Activated T-helper 17 cell treated with anti-CD3 and anti-CD28 coated beads, Interleukin-2, amount 50 U/mL, for 72 hours (primary cell): ENCODE data around the gene UGT1A5. TPM values are rescaled to one million over a fixed set of nuclear protein-coding genes. Genes with fewer than 3 reads are reported as not detected.
"Not testable (repeated sequence)": the region's sequence is repeated elsewhere in the genome, so short reads cannot be mapped to it uniquely, and the experiment has no call there.

Experiments
- ATAC-seq: fragments of 150-1000 bp; cut with Tn5 transposase; replicated peaks from 2 replicates; pipeline ENCODE4 v1.10.0; 2021; ENCODE audit warnings: mild to moderate bottlenecking, moderate library complexity
- H3K27ac Mint-ChIP-seq: one replicate; pipeline ENCODE4 v1.8.0; 2022; ENCODE audit warnings: mixed read lengths
- H3K27me3 Mint-ChIP-seq: one replicate; pipeline ENCODE4 v1.8.0; 2022; ENCODE audit warnings: mixed read lengths
- H3K36me3 Mint-ChIP-seq: one replicate; pipeline ENCODE4 v1.8.0; 2022; ENCODE audit warnings: low read depth, mild to moderate bottlenecking, mixed read lengths
- H3K4me1 Mint-ChIP-seq: one replicate; pipeline ENCODE4 v1.8.0; 2022; ENCODE audit warnings: mixed read lengths
- H3K4me3 Mint-ChIP-seq: one replicate; pipeline ENCODE4 v1.8.0; 2022; ENCODE audit warnings: mild to moderate bottlenecking, mixed read lengths
- H3K9me3 Mint-ChIP-seq: one replicate; pipeline ENCODE4 v1.8.0; 2022; ENCODE audit warnings: mixed read lengths
- total RNA-seq, 2 donors: library from RNA; stranded (reverse); gene quantifications; one replicate each; pipeline ENCODE4 v1.2.3, GENCODE V29; 2022

The UGT1A5 gene
- total RNA-seq, 2 donors from 2014 or later = not detected

- ATAC-seq = no peak
- no peak overlapping the region for H3K27ac Mint-ChIP-seq
- H3K4me1 Mint-ChIP-seq = no peaks in the 10 kb centered on the region
- no peak overlapping the region for H3K4me3 Mint-ChIP-seq
- no peaks in the 10 kb centered on the region for H3K9me3 Mint-ChIP-seq
- no peaks in the 10 kb centered on the region for H3K36me3 Mint-ChIP-seq
- H3K27me3 Mint-ChIP-seq = peaks cover 7% of the 10 kb centered on the region
Observed at GRCh38 chr2:233688341-233688740, 24.4 kb upstream of the UGT1A5 start.

GRCh38 chr2:233689031-233689430 is 23.7 kb upstream of the UGT1A5 start:
- Mint-ChIP-seq H3K27ac (no peak overlapping the region), H3K9me3 (no peaks in the 10 kb centered on the region), H3K36me3 (no peaks in the 10 kb centered on the region), H3K4me3 (no peak overlapping the region), H3K4me1 (no peaks in the 10 kb centered on the region), H3K27me3 (peaks cover 7% of the 10 kb centered on the region)
- ATAC-seq = no peak

- Mint-ChIP-seq H3K27ac (no peak overlapping the region), H3K27me3 (peaks cover 7% of the 10 kb centered on the region), H3K4me3 (no peak overlapping the region), H3K4me1 (no peaks in the 10 kb centered on the region), H3K9me3 (no peaks in the 10 kb centered on the region), H3K36me3 (no peaks in the 10 kb centered on the region)
- ATAC-seq = no peak
Observed at GRCh38 chr2:233689501-233689900, 23.2 kb upstream of the UGT1A5 start.

- no peak overlapping the region for H3K27ac Mint-ChIP-seq
- ATAC-seq = no peak
- H3K4me1 Mint-ChIP-seq = no peaks in the 10 kb centered on the region
- H3K36me3 Mint-ChIP-seq = no peaks in the 10 kb centered on the region
- no peaks in the 10 kb centered on the region for H3K9me3 Mint-ChIP-seq
- no peak overlapping the region for H3K4me3 Mint-ChIP-seq
- H3K27me3 Mint-ChIP-seq = peaks cover 9% of the 10 kb centered on the region
Observed at GRCh38 chr2:233690444-233690843, 22.3 kb upstream of the UGT1A5 start.

- Mint-ChIP-seq H3K36me3 (no peaks in the 10 kb centered on the region), H3K4me3 (no peak overlapping the region), H3K4me1 (no peaks in the 10 kb centered on the region), H3K27me3 (peaks cover 12% of the 10 kb centered on the region), H3K27ac (no peak overlapping the region), H3K9me3 (no peaks in the 10 kb centered on the region)
- ATAC-seq = no peak
Observed at GRCh38 chr2:233691443-233692433, 21.0 kb upstream of the UGT1A5 start.

- no peaks in the 10 kb centered on the region for H3K36me3 Mint-ChIP-seq
Observed at GRCh38 chr2:233692648-233693047, 20.1 kb upstream of the UGT1A5 start, which contains the start of gene UGT1A6. UGT1A6 (plus strand) TSS chr2:233692890; CDS start chr2:233693005, 115 bp downstream.

GRCh38 chr2:233693963-233694362 is 18.7 kb upstream of the UGT1A5 start:
- Mint-ChIP-seq H3K4me1 (no peaks in the 10 kb centered on the region), H3K27me3 (peaks cover 18% of the 10 kb centered on the region), H3K36me3 (no peaks in the 10 kb centered on the region), H3K27ac (no peak overlapping the region), H3K9me3 (no peaks in the 10 kb centered on the region), H3K4me3 (no peak overlapping the region)
- ATAC-seq = no peak

More at GRCh38 chr2:233692648-233693047, 20.1 kb upstream of the UGT1A5 start, which contains the start of gene UGT1A6:
- peaks cover 17% of the 10 kb centered on the region for H3K27me3 Mint-ChIP-seq
- no peaks in the 10 kb centered on the region for H3K4me1 Mint-ChIP-seq
- ATAC-seq = no peak
- H3K27ac Mint-ChIP-seq = no peak within 1 kb of the TSS
- no peak within 1 kb of the TSS for H3K4me3 Mint-ChIP-seq
- H3K9me3 Mint-ChIP-seq = no peaks in the 10 kb centered on the region

- H3K9me3 Mint-ChIP-seq = no peaks in the 10 kb centered on the region
- no peaks in the 10 kb centered on the region for H3K4me1 Mint-ChIP-seq
- ATAC-seq = no peak
- H3K4me3 Mint-ChIP-seq = no peak overlapping the region
- H3K27me3 Mint-ChIP-seq = peaks cover 18% of the 10 kb centered on the region
- H3K27ac Mint-ChIP-seq = no peak overlapping the region
- H3K36me3 Mint-ChIP-seq = no peaks in the 10 kb centered on the region
Observed at GRCh38 chr2:233698740-233699139, 14.0 kb upstream of the UGT1A5 start.

- ATAC-seq = no peak
- H3K36me3 Mint-ChIP-seq = no peaks in the 10 kb centered on the region
- H3K4me1 Mint-ChIP-seq = no peaks in the 10 kb centered on the region
- H3K4me3 Mint-ChIP-seq = no peak overlapping the region
- no peak overlapping the region for H3K27ac Mint-ChIP-seq
- peaks cover 5% of the 10 kb centered on the region for H3K9me3 Mint-ChIP-seq
- H3K27me3 Mint-ChIP-seq = peaks cover 22% of the 10 kb centered on the region
Observed at GRCh38 chr2:233699424-233700027, 13.2 kb upstream of the UGT1A5 start.

- H3K9me3 Mint-ChIP-seq = peaks cover 5% of the 10 kb centered on the region
- H3K36me3 Mint-ChIP-seq = no peaks in the 10 kb centered on the region
- H3K27ac Mint-ChIP-seq = no peak overlapping the region
- H3K4me1 Mint-ChIP-seq = no peaks in the 10 kb centered on the region
- no peak overlapping the region for H3K4me3 Mint-ChIP-seq
- H3K27me3 Mint-ChIP-seq = peaks cover 23% of the 10 kb centered on the region
- ATAC-seq = no peak
Observed at GRCh38 chr2:233700028-233700635, 12.6 kb upstream of the UGT1A5 start.

GRCh38 chr2:233700842-233701241 is 11.9 kb upstream of the UGT1A5 start:
- not testable (repeated sequence) for H3K4me1 Mint-ChIP-seq, ATAC-seq, H3K27ac Mint-ChIP-seq, H3K4me3 Mint-ChIP-seq, H3K9me3 Mint-ChIP-seq, H3K36me3 Mint-ChIP-seq
- H3K27me3 Mint-ChIP-seq = peaks cover 23% of the 10 kb centered on the region

GRCh38 chr2:233702238-233702637 is 10.5 kb upstream of the UGT1A5 start:
- H3K36me3 Mint-ChIP-seq = no peaks in the 10 kb centered on the region
- peaks cover 18% of the 10 kb centered on the region for H3K27me3 Mint-ChIP-seq
- peaks cover 5% of the 10 kb centered on the region for H3K9me3 Mint-ChIP-seq
- no peak overlapping the region for H3K27ac Mint-ChIP-seq
- no peak for ATAC-seq
- H3K4me1 Mint-ChIP-seq = no peaks in the 10 kb centered on the region
- H3K4me3 Mint-ChIP-seq = no peak overlapping the region

GRCh38 chr2:233705911-233706506 is 6.7 kb upstream of the UGT1A5 start:
- ATAC-seq = no peak
- H3K27ac Mint-ChIP-seq = no peak overlapping the region
- H3K4me1 Mint-ChIP-seq = no peaks in the 10 kb centered on the region
- H3K4me3 Mint-ChIP-seq = no peak overlapping the region
- peaks cover 5% of the 10 kb centered on the region for H3K9me3 Mint-ChIP-seq
- H3K36me3 Mint-ChIP-seq = no peaks in the 10 kb centered on the region
- H3K27me3 Mint-ChIP-seq = peaks cover 34% of the 10 kb centered on the region

- no peak for ATAC-seq
- H3K4me1 Mint-ChIP-seq = no peaks in the 10 kb centered on the region
- no peaks in the 10 kb centered on the region for H3K36me3 Mint-ChIP-seq
- peaks cover 5% of the 10 kb centered on the region for H3K9me3 Mint-ChIP-seq
- H3K27ac Mint-ChIP-seq = no peak overlapping the region
- H3K4me3 Mint-ChIP-seq = no peak overlapping the region
- peaks cover 40% of the 10 kb centered on the region for H3K27me3 Mint-ChIP-seq
Observed at GRCh38 chr2:233706720-233707119, 6.0 kb upstream of the UGT1A5 start.
